ENCODE data around the gene RSPRY1. TPM values are rescaled to one million over a fixed set of nuclear protein-coding genes. Genes with fewer than 3 reads are reported as not detected.
A peak's percentile ranks its signal among the peaks of the same experiment; 100 is the strongest.
"Not testable (repeated sequence)": the region's sequence is repeated elsewhere in the genome, so short reads cannot be mapped to it uniquely, and the experiment has no call there.

Gene RSPRY1
- total RNA-seq, 2 experiments from 2014 or later = 32.2 to 34.2 TPM

GRCh38 chr16:57178793-57179212 is 7.3 kb upstream of the RSPRY1 start:
- CTCF ChIA-PET = no interaction called here
- peaks cover under 1% of the 10 kb centered on the region for H3K36me3 Mint-ChIP-seq (ENCODE audit: low read depth)
- H3K9me3 Mint-ChIP-seq = no peaks in the 10 kb centered on the region
- no peaks in the 10 kb centered on the region for H3K27me3 Mint-ChIP-seq
- POLR2A ChIA-PET = no interaction called here
- no peak overlapping the region for H3K4me3 Mint-ChIP-seq
- no peak overlapping the region for H3K27ac Mint-ChIP-seq
- no peak for DNase-seq
- H3K4me1 Mint-ChIP-seq = peaks cover 17% of the 10 kb centered on the region

- H3K9me3 Mint-ChIP-seq = no peaks in the 10 kb centered on the region
- ChIA-PET CTCF (interaction anchor here (0.6 to 1.1 kb wide), 2 partner anchors 87 to 241 kb away, joined by 3 read pairs; partner anchors contain the start of gene CPNE2), POLR2A (no interaction called here)
- H3K4me3 Mint-ChIP-seq = no peak overlapping the region
- H3K27ac Mint-ChIP-seq = no peak overlapping the region
- DNase-seq = no peak
- no peaks in the 10 kb centered on the region for H3K27me3 Mint-ChIP-seq
- peaks cover 3% of the 10 kb centered on the region for H3K36me3 Mint-ChIP-seq (ENCODE audit: low read depth)
- peaks cover 21% of the 10 kb centered on the region for H3K4me1 Mint-ChIP-seq
Observed at GRCh38 chr16:57179215-57179828, 6.8 kb upstream of the RSPRY1 start.

- CTCF ChIA-PET = interaction anchor here (1.4 kb wide), 1 partner anchor 25 kb away, joined by 4 read pairs; no protein-coding TSS in a partner anchor
- peaks cover 12% of the 10 kb centered on the region for H3K36me3 Mint-ChIP-seq (ENCODE audit: low read depth)
- POLR2A ChIA-PET = no interaction called here
- H3K4me1 Mint-ChIP-seq = peaks cover 48% of the 10 kb centered on the region
- no peaks in the 10 kb centered on the region for H3K27me3 Mint-ChIP-seq
- no peak overlapping the region for H3K27ac Mint-ChIP-seq
- DNase-seq = no peak
- H3K9me3 Mint-ChIP-seq = peaks cover 2% of the 10 kb centered on the region
- peak overlapping the region; percentile 98 for H3K4me3 Mint-ChIP-seq
Observed at GRCh38 chr16:57184113-57184512, 2.0 kb upstream of the RSPRY1 start.

GRCh38 chr16:57184887-57185445 is 1.2 kb upstream of the RSPRY1 start:
- H3K4me3 Mint-ChIP-seq = peak overlapping the region; percentile 98
- H3K36me3 Mint-ChIP-seq (ENCODE audit: low read depth) = peaks cover 16% of the 10 kb centered on the region
- H3K27ac Mint-ChIP-seq = peak overlapping the region; percentile 91
- ChIA-PET POLR2A (no interaction called here), CTCF (interaction anchor here (0.6 to 2.3 kb wide), 3 partner anchors 33 to 651 kb away, joined by 3 to 11 read pairs (median 5); partner anchors contain the start of gene CPNE2)
- no peaks in the 10 kb centered on the region for H3K27me3 Mint-ChIP-seq
- peaks cover 51% of the 10 kb centered on the region for H3K4me1 Mint-ChIP-seq
- DNase-seq = no peak
- peaks cover 2% of the 10 kb centered on the region for H3K9me3 Mint-ChIP-seq

GRCh38 chr16:57185446-57185944 is 634 bp upstream of the RSPRY1 start:
- H3K36me3 Mint-ChIP-seq (ENCODE audit: low read depth) = peaks cover 16% of the 10 kb centered on the region
- H3K27me3 Mint-ChIP-seq = no peaks in the 10 kb centered on the region
- peak overlapping the region; percentile 98 for H3K4me3 Mint-ChIP-seq
- CTCF ChIA-PET = interaction anchor here (0.6 to 2.3 kb wide), 6 partner anchors 33 to 652 kb away, joined by 3 to 11 read pairs (median 4); partner anchors contain the start of gene CPNE2
- H3K9me3 Mint-ChIP-seq = peaks cover 2% of the 10 kb centered on the region
- peak overlapping the region; percentile 91 for H3K27ac Mint-ChIP-seq
- peaks cover 51% of the 10 kb centered on the region for H3K4me1 Mint-ChIP-seq
- peak; percentile 49 for DNase-seq
- POLR2A ChIA-PET = interaction anchor here (0.6 kb wide), 1 partner anchor 943 kb away, joined by 3 read pairs; no protein-coding TSS in a partner anchor

GRCh38 chr16:57186872-57187854 is 1.0 kb downstream of the RSPRY1 start:
- Mint-ChIP-seq H3K4me3 (peak overlapping the region; percentile 98), H3K4me1 (peaks cover 46% of the 10 kb centered on the region), H3K27ac (peak overlapping the region; percentile 91), H3K36me3 (ENCODE audit: low read depth) (peaks cover 18% of the 10 kb centered on the region), H3K27me3 (no peaks in the 10 kb centered on the region), H3K9me3 (peaks cover 2% of the 10 kb centered on the region)
- POLR2A ChIA-PET = interaction anchor here (0.6 kb wide), 1 partner anchor 326 kb away, joined by 3 read pairs; no protein-coding TSS in a partner anchor
- DNase-seq = peak; percentile 20
- CTCF ChIA-PET = interaction anchor here (1.0 to 1.3 kb wide), 2 partner anchors 9 to 46 kb away, joined by 3 read pairs; no protein-coding TSS in a partner anchor

GRCh38 chr16:57187902-57188710 is 2.0 kb downstream of the RSPRY1 start:
- Mint-ChIP-seq H3K36me3 (ENCODE audit: low read depth) (peaks cover 18% of the 10 kb centered on the region), H3K4me1 (peaks cover 45% of the 10 kb centered on the region), H3K4me3 (peak overlapping the region; percentile 98)
- CTCF ChIA-PET = interaction anchor here (1.0 to 1.3 kb wide), 2 partner anchors 8 to 46 kb away, joined by 3 read pairs; no protein-coding TSS in a partner anchor
- H3K27me3 Mint-ChIP-seq, H3K27ac Mint-ChIP-seq, POLR2A ChIA-PET, DNase-seq, H3K9me3 Mint-ChIP-seq: not testable (repeated sequence)

- CTCF ChIA-PET = no interaction called here
- H3K9me3 Mint-ChIP-seq = peaks cover 2% of the 10 kb centered on the region
- no peaks in the 10 kb centered on the region for H3K27me3 Mint-ChIP-seq
- H3K4me1 Mint-ChIP-seq = peaks cover 45% of the 10 kb centered on the region
- no peak for DNase-seq
- POLR2A ChIA-PET = no interaction called here
- no peak overlapping the region for H3K27ac Mint-ChIP-seq
- H3K36me3 Mint-ChIP-seq (ENCODE audit: low read depth) = peaks cover 18% of the 10 kb centered on the region
- no peak overlapping the region for H3K4me3 Mint-ChIP-seq
Observed at GRCh38 chr16:57188711-57189002, 2.5 kb downstream of the RSPRY1 start.

- H3K4me3 Mint-ChIP-seq, H3K9me3 Mint-ChIP-seq, H3K27me3 Mint-ChIP-seq, POLR2A ChIA-PET, H3K27ac Mint-ChIP-seq, DNase-seq, CTCF ChIA-PET: not testable (repeated sequence)
- Mint-ChIP-seq H3K4me1 (peaks cover 39% of the 10 kb centered on the region), H3K36me3 (ENCODE audit: low read depth) (peaks cover 13% of the 10 kb centered on the region)
Observed at GRCh38 chr16:57189527-57189926, 3.4 kb downstream of the RSPRY1 start.

- Mint-ChIP-seq H3K27ac (no peak overlapping the region), H3K4me1 (peaks cover 33% of the 10 kb centered on the region), H3K27me3 (no peaks in the 10 kb centered on the region), H3K36me3 (ENCODE audit: low read depth) (peaks cover 13% of the 10 kb centered on the region), H3K9me3 (no peaks in the 10 kb centered on the region), H3K4me3 (no peak overlapping the region)
- ChIA-PET POLR2A (no interaction called here), CTCF (no interaction called here)
- no peak for DNase-seq
Observed at GRCh38 chr16:57190136-57190535, 4.0 kb downstream of the RSPRY1 start.

GRCh38 chr16:57191056-57191571 is 5.0 kb downstream of the RSPRY1 start:
- CTCF ChIA-PET = no interaction called here
- H3K4me3 Mint-ChIP-seq = no peak overlapping the region
- no peak for DNase-seq
- no peaks in the 10 kb centered on the region for H3K27me3 Mint-ChIP-seq
- H3K9me3 Mint-ChIP-seq = no peaks in the 10 kb centered on the region
- POLR2A ChIA-PET = no interaction called here
- H3K4me1 Mint-ChIP-seq = peaks cover 32% of the 10 kb centered on the region
- no peak overlapping the region for H3K27ac Mint-ChIP-seq
- peaks cover 11% of the 10 kb centered on the region for H3K36me3 Mint-ChIP-seq (ENCODE audit: low read depth)

GRCh38 chr16:57192146-57192545 is 6.0 kb downstream of the RSPRY1 start:
- no peak for DNase-seq
- POLR2A ChIA-PET = no interaction called here
- Mint-ChIP-seq H3K27ac (no peak overlapping the region), H3K4me3 (no peak overlapping the region), H3K36me3 (ENCODE audit: low read depth) (peaks cover 9% of the 10 kb centered on the region), H3K9me3 (no peaks in the 10 kb centered on the region), H3K4me1 (peaks cover 32% of the 10 kb centered on the region), H3K27me3 (no peaks in the 10 kb centered on the region)
- CTCF ChIA-PET = no interaction called here
